SIG-M5 (cell line): ENCODE results near the gene EPN3.

Experiments
- DNase-seq: peaks from one replicate; lab custom pipeline; 2025; lab: John Stamatoyannopoulos, UW

Gene EPN3

GRCh38 chr17:50590946-50591737, 58.6 kb downstream of the EPN3 start:
- no peak for DNase-seq

- DNase-seq, result no peak
These were observed 60.8 kb downstream of the EPN3 start for GRCh38 chr17:50593321-50593720.
